ENCODE data around the gene CERCAM.
"Not testable (repeated sequence)": the region's sequence is repeated elsewhere in the genome, so short reads cannot be mapped to it uniquely, and the experiment has no call there.

DNA sequence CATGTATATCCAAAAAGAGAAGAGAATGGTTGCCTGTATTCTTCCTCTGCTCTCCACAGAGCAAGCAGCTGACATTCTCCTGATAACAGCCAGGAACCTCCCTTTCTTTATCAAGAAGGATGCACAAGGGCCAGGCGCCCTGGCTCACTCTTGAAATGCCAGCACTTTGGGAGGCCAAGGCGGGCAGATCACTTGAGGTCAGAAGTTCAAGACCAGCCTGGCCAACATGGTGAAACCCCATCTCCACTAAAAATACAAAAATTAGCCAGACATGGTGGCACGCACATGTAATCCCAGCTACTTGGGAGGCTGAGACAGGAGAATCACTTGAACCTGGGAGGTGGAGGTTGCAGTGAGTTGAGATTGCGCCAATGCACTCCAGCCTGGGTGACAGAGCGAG lies 25.8 kb downstream of the CERCAM start:
- not testable (repeated sequence) for TF ChIP-seq POLR2A (IDR thresholded peaks at IDR 0.05; ENCODE audit: low read length); GATA1 (IDR thresholded peaks at IDR 0.05; ENCODE audit: low read depth, low read length)

Measured in erythroblast (primary cell).